Keratinocyte (primary cell): ENCODE data around the gene PCDHA7.

ENCODE experiments used
- EZH2 ChIP-seq: IDR thresholded peaks from one replicate; pipeline ENCODE4 v1.6.1; 2012; ENCODE audit warnings: inconsistent platforms, mild to moderate bottlenecking, low read length, moderate library complexity
- TF ChIP-seq, protein P1 (sequence below), 3 experiments: IDR thresholded peaks in 1 of 3; conservative IDR thresholded peaks in 1 of 3; optimal IDR thresholded peaks in 1 of 3; 2 replicates in 2 of 3; 3 replicates in 1 of 3; pipeline versions ENCODE3 to v1.5.1; 2011; ENCODE audit warnings: low read length in 3 of 3, mild to moderate bottlenecking in 3 of 3, moderate library complexity in 2 of 3, control low read depth in 1 of 3, inconsistent platforms in 1 of 3; ENCODE audit not compliant: insufficient read depth in 2 of 3; ENCODE audit errors: extremely low read depth in 1 of 3

DNA sequence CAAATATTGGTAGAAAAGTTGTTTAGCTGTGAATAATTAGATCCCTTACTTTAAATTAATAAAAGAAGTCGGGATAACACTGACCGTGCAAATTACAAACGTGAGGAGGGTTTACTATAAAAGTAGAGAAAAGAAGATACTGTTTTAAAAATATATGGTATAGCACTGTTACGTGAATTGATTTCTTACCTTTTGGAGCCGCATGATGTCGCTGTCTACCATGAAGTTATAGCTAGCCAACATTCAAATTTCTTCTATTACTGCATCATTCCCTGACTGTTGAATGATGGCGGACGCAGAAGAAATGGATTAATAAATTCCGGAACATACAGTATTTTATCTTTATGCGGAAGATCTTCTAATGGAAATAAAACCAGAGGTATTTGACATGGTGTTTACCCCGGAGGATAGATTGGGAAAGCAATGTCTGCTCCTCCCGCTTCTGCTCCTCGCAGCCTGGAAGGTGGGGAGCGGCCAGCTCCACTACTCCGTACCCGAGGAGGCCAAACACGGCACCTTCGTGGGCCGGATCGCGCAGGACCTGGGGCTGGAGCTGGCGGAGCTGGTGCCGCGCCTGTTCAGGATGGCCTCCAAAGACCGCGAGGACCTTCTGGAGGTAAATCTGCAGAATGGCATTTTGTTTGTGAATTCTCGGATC, 6.2 kb upstream of the PCDHA7 start, which contains the start of gene PCDHA6:
- TF ChIP-seq, protein P1, sequence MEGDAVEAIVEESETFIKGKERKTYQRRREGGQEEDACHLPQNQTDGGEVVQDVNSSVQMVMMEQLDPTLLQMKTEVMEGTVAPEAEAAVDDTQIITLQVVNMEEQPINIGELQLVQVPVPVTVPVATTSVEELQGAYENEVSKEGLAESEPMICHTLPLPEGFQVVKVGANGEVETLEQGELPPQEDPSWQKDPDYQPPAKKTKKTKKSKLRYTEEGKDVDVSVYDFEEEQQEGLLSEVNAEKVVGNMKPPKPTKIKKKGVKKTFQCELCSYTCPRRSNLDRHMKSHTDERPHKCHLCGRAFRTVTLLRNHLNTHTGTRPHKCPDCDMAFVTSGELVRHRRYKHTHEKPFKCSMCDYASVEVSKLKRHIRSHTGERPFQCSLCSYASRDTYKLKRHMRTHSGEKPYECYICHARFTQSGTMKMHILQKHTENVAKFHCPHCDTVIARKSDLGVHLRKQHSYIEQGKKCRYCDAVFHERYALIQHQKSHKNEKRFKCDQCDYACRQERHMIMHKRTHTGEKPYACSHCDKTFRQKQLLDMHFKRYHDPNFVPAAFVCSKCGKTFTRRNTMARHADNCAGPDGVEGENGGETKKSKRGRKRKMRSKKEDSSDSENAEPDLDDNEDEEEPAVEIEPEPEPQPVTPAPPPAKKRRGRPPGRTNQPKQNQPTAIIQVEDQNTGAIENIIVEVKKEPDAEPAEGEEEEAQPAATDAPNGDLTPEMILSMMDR (optimal IDR thresholded peaks at IDR 0.05 in 1 of 3, IDR thresholded peaks at IDR 0.05 in 1 of 3, conservative IDR thresholded peaks at IDR 0.05 in 1 of 3; ENCODE audit: extremely low read depth in 1 of 3, insufficient read depth in 2 of 3, low read length in 3 of 3) = no peak
- no peak for TF ChIP-seq EZH2
